Hepatocyte (in vitro differentiated cells): ENCODE data around the gene LNPEP.

ENCODE experiments used
- EZH2 ChIP-seq: fragments of 200-600 bp; sonication (generic); IDR thresholded peaks from 2 replicates; pipeline ENCODE4 v1.6.1; 2016; ENCODE audit warnings: antibody characterized with exemption, mild to moderate bottlenecking, borderline replicate concordance
- EZH2phosphoT487 ChIP-seq: fragments of 200-600 bp; sonication (generic); IDR thresholded peaks from one replicate; pipeline ENCODE4 v1.6.1; 2018; ENCODE audit warnings: antibody characterized with exemption, mild to moderate bottlenecking, low read depth, moderate library complexity; ENCODE audit not compliant: unreplicated experiment, severe bottlenecking
- TF ChIP-seq, protein P1 (sequence below): fragments of 200-600 bp; sonication (generic); IDR thresholded peaks from 2 replicates; pipeline ENCODE4 v1.5.1; 2016; ENCODE audit warnings: antibody characterized with exemption, mild to moderate bottlenecking; ENCODE audit not compliant: poor library complexity

DNA sequence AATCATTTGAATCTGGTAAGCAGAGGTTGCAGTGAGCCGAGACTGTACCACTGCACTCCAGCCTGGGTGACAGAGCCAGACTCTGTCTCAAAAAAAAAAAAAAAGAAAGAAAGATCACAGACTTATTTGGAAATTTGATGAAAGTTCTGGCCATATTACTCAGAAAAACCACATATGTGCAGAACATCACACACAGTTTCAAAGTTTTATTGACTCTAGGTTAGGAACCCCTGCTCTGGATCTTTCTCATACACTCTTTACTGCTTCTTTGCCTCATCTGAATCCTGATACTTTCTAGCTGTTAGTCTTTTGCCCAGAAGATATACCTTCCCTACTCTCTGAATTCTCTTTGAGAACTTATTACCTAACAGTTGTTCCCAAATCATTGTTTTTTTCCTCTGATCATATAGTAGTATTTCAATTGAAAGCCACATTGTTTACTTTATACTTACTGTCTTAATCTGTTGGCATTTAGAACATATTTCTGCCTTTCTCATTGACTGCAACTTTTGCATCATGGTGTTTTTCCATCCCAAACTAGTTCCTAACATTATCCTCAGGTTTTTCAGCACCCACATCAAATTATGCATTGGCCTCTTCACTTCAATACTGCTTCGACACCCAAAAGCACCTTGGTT is 68.7 kb downstream of the LNPEP start:
- TF ChIP-seq EZH2, result no peak
- TF ChIP-seq, protein P1, sequence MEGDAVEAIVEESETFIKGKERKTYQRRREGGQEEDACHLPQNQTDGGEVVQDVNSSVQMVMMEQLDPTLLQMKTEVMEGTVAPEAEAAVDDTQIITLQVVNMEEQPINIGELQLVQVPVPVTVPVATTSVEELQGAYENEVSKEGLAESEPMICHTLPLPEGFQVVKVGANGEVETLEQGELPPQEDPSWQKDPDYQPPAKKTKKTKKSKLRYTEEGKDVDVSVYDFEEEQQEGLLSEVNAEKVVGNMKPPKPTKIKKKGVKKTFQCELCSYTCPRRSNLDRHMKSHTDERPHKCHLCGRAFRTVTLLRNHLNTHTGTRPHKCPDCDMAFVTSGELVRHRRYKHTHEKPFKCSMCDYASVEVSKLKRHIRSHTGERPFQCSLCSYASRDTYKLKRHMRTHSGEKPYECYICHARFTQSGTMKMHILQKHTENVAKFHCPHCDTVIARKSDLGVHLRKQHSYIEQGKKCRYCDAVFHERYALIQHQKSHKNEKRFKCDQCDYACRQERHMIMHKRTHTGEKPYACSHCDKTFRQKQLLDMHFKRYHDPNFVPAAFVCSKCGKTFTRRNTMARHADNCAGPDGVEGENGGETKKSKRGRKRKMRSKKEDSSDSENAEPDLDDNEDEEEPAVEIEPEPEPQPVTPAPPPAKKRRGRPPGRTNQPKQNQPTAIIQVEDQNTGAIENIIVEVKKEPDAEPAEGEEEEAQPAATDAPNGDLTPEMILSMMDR, result no peak
- TF ChIP-seq EZH2phosphoT487, result no peak
